ENCODE measurements around the gene NT5M.

The NT5M gene

GRCh38 chr17:17355426-17355825, 52.3 kb downstream of the NT5M start:
- no peak for DNase-seq (ENCODE audit: low read depth)

GRCh38 chr17:17356149-17356930, 53.2 kb downstream of the NT5M start:
- DNase-seq (ENCODE audit: low read depth) = peak; percentile 33

DNA sequence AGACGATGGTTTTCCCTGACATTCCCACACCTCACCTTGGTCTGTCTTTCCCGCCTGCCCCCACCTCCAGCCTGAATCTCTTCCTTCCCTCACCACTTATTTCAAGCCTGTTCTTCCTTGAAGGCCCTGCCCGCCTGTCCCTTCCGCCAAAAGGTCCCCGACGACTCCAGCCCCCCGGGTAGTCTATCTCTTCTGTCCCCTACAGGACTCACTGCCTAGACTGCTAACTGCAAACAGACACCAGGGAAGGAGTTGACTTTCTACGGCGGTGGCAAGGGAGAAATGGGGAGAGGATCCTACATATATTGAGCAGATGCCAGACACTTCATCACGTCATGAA, 53.7 kb downstream of the NT5M start:
- no peak for DNase-seq (ENCODE audit: low read depth)

DNA sequence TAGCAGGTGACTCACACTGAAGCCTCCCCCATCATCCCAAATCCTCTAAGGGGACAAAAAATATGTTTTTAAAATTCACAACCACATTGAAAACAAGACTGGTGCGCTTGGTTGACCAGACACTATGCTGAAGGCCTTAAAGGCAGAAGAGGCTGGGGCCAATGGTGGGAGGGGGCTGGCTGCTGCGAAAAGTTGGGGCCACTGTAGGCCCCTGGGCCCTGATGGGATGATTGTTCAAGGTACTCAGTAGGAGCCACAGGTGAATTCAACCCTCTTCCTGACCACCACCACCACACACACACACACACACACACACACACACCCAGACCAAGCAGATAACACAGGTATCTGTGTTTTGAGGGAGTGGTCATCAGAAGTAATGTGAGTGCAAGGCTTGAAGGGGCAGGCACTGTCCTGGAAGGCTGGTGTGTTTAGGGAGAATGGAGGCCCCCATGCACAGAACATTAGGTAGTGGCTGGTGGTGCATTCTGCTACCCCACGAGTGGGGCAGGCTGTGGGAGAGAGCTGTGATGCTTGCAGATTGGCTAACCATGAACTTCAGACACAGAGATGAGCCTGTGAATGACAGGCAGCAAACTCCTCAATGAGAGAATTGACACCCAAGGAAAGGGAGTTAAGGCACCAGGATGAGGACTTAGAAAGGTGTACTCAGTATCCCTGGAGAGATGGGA, 55.0 kb downstream of the NT5M start:
- no peak for DNase-seq (ENCODE audit: low read depth)

DNA sequence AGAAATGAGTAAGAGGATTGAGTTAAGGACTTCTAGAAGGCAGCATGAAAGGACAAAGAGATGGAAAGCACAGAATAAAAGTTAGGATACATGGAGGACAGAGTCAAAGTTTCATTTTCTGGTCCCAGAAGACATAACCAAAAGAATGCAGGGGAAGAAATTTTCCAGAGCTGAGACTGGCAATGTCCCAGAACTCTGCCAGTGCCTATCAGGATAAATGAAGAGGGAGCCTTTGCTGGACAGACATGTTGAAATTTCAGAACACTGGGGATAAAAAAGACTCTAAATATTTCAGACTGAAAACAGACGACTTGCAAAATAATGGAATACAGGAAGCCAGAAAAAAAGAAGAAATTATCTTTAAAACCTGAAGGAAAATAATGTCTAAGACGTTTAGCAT, 55.7 kb downstream of the NT5M start:
- no peak for DNase-seq (ENCODE audit: low read depth)

DNA sequence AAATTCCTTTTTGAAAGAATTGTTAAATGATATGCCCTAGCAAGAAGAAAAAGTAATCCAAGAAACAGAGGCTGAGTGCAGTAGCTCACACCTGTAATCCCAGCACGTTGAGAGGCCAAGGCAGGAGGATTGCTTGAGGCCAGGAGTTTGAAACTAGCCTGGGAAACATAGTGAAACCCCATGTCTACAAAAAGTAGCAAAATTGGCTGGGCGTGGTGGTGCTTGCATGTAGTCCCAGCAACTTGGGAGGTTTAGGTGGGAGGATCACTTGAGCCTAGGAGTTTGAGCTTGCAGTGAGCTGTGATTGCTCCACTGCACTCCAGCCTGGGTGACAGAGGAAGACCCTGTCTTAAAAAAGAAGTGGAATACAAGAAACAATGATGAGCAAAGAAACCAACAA, 56.1 kb downstream of the NT5M start:
- DNase-seq (ENCODE audit: low read depth) = no peak

GRCh38 chr17:17360087-17360730, 57.0 kb downstream of the NT5M start:
- DNase-seq (ENCODE audit: low read depth) = no peak

GRCh38 chr17:17361543-17361866, 58.3 kb downstream of the NT5M start:
- DNase-seq (ENCODE audit: low read depth) = no peak

DNA sequence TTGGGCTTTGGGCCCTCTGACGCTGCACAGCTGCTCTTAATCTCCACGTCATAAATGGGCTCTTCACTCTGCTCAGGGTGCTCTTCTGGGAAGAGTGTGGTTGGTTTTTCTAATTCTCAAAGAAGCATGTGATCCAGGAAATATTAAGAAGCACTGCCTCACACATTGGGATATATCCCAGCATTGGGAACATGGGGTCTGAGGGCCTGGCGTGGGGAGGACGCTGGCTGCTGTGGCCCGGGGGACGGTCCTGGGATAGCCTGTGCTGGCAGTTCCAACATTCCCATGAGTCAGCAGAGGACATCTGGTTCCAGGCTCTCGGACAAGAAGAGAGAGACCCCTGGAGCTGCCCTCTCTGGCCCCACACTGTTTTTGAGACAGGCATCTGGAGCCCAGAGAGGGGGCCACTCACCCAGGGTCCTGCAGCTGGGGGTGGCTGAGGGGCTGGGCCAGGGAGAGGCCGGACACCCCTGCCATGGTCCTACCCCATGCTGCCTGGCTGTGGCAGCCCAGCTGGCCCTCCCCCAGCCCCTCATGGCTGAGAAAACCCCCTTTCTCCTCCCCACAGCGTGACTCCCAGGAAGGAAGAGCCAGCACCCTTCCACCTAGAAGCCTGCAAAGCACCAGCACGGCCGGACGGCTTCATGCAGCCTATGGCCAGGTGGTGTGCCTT, 58.8 kb downstream of the NT5M start:
- no peak for DNase-seq (ENCODE audit: low read depth)

- no peak for DNase-seq (ENCODE audit: low read depth)
Observed at GRCh38 chr17:17362540-17362930, 59.4 kb downstream of the NT5M start.

- DNase-seq (ENCODE audit: low read depth) = no peak
Observed at GRCh38 chr17:17363638-17364337, 60.6 kb downstream of the NT5M start.

DNA sequence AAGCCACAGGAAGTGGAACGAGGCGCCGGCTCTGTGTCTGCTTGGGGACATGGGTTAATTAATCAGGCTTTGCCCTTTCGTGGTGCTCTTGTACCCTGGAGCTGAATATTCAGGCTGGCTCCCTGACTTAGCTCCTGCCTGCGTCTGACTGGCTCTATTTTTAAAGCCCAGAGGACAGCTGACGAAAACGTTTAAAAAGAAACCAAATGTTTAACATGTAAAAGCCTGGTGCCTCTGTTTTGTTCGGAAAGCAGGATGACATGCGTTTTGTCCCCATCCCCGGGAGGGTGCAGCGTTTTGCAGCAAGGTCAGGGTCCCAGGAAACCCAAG, 61.1 kb downstream of the NT5M start:
- DNase-seq (ENCODE audit: low read depth) = no peak

GRCh38 chr17:17365476-17366110, 62.4 kb downstream of the NT5M start:
- DNase-seq (ENCODE audit: low read depth) = no peak

DNA sequence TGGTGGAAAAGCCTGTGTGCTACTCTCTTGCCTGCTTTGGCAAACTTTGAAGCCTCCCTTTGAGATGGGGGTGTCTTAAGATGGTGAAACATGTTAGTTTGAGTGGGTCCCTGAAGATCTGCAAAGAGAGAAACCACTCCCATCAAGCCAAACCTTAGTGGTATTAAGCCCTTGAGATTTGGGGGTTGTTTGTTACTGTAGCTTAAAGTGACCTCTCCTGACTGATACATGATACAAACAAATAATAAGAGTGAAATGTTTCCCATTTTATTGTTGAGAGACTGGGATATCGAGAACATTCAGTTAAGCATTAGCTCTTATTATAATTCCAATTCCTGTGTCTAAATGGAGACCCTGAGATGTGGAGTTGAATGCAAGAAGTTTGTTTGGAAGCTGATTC, 63.1 kb downstream of the NT5M start:
- no peak for DNase-seq (ENCODE audit: low read depth)

GRCh38 chr17:17366941-17367875, 64.0 kb downstream of the NT5M start:
- DNase-seq (ENCODE audit: low read depth) = no peak

- no peak for DNase-seq (ENCODE audit: low read depth)
Observed at GRCh38 chr17:17367931-17368330, 64.8 kb downstream of the NT5M start.

DNA sequence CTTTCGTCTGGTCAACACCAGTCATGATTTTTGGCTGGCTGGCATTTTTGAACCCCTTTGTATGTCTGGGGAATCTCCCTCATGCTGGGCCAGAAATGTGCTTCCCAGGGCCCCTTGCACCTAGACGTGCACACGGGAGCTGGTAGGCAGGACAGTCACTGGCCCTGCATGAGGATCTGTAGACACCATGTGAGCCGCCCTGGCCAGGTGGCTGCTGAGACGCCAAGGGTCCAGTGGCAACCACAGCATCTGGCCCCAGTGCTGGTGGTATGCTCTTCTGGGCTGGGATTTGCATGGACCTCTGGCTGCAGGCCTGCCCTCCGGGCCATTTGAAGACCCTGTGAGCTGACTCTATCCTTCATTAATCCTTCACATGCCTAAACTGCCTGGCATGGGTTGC, 67.5 kb downstream of the NT5M start:
- DNase-seq (ENCODE audit: low read depth) = no peak

DNA sequence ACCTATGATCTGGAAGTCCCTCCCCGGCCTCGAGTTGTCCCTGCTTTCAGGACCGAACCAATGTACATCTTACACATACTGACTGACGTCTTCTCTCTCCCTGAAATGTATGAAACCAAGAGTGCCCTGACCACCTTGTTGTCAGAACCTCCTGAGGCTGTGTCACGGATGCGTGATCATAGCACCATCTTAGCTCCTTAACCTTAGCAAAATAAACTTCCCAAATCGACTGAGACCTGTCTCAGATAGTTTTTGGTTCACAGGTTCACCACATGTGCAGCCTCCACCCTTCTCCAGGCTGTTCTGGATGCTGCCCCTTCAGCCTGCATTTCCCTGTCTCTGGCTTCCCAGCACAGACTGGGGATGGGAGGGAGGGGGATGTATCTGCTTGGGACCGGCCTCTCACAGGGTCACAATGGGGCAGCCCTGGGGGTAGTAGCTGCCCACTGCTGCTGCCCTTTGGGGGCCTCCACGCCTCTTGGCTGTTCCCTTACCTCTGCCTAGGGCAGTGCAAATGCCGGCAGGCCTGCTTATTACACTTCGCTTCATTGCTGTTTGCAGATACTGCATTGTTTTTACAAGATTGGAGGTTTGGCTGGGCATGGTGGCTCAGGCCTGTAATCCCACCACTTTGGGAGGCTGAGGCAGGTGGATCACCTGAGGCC, 69.8 kb downstream of the NT5M start:
- no peak for DNase-seq (ENCODE audit: low read depth)

- DNase-seq (ENCODE audit: low read depth) = no peak
Observed at GRCh38 chr17:17375841-17376240, 72.7 kb downstream of the NT5M start.

GRCh38 chr17:17376362-17376761, 73.2 kb downstream of the NT5M start:
- DNase-seq (ENCODE audit: low read depth) = no peak
